ENCODE data around the gene TFDP1. TPM values are rescaled to one million over a fixed set of nuclear protein-coding genes. Genes with fewer than 3 reads are reported as not detected.

Gene TFDP1
- total RNA-seq, 1 experiment from 2014 or later = 78.2 TPM

DNA sequence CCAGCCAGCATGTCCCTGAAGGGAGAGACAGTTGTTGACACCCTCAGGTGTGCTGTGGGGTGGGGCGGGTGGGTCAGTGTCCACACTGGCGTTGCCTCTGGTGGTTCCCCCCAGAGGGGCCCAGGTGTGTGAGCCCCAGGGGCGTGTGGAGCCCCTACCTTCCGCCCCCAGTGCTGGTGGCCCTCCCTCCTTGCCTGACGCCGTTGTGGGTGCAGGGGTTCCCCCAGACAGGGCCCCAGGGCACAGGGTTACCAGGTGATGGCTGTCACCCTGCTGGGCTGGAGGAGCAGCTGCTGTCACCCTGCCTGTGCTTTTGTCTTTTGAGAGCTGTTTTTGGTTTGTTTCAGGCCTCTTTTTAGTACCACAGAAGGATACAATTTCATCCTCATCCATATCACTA lies 46.3 kb downstream of the TFDP1 start:
- H3K36me3 ChIP-seq (replicated peaks; ENCODE audit: control insufficient read depth, insufficient read depth, low read length) = peaks cover 16% of the 10 kb centered on the region
- H3K4me3 ChIP-seq (ENCODE audit: insufficient read depth, low read depth, low read length) = no peak overlapping the region
- no peaks in the 10 kb centered on the region for H3K27me3 ChIP-seq (ENCODE audit: control insufficient read depth, insufficient read depth, low read length)
- DNase-seq = no peak

DNA sequence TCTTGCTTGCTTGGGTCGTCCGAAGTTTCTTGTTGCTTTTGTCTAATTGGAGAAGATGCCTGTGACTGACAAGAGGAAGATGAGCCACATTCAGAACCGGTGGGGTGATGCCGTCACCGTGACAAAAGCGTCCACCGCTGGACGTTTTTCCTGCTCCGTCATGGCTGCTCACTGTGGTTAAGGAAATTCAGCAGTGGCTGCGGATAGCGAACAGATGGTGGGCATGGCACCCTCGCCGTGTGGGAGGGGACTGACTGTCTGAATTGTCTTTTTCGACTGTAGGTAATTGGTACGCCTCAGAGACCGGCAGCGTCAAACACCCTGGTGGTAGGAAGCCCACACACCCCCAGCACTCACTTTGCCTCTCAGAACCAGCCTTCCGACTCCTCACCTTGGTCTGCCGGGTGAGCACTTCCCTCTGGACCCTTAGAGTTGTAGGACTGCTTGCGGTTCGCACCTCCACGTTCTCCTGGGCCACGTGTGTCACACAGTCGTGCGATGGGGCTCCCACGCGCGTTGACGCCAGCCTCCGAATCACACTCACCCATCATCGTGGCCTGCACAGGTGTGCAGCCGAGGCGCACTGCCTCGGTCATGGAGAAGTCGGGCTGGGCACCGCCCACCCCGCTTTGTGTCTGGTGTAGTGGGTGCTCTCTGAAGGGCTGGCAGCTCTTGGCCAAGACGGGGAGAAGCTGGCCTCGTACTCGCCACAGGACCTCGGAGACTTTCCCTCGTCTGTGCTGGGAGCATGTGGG lies 47.0 kb downstream of the TFDP1 start:
- Histone ChIP-seq H3K4me3 (ENCODE audit: insufficient read depth, low read depth, low read length) (no peak overlapping the region), H3K27me3 (ENCODE audit: control insufficient read depth, insufficient read depth, low read length) (no peaks in the 10 kb centered on the region), H3K36me3 (replicated peaks; ENCODE audit: control insufficient read depth, insufficient read depth, low read length) (peaks cover 21% of the 10 kb centered on the region)
- DNase-seq = peak; percentile 44

DNA sequence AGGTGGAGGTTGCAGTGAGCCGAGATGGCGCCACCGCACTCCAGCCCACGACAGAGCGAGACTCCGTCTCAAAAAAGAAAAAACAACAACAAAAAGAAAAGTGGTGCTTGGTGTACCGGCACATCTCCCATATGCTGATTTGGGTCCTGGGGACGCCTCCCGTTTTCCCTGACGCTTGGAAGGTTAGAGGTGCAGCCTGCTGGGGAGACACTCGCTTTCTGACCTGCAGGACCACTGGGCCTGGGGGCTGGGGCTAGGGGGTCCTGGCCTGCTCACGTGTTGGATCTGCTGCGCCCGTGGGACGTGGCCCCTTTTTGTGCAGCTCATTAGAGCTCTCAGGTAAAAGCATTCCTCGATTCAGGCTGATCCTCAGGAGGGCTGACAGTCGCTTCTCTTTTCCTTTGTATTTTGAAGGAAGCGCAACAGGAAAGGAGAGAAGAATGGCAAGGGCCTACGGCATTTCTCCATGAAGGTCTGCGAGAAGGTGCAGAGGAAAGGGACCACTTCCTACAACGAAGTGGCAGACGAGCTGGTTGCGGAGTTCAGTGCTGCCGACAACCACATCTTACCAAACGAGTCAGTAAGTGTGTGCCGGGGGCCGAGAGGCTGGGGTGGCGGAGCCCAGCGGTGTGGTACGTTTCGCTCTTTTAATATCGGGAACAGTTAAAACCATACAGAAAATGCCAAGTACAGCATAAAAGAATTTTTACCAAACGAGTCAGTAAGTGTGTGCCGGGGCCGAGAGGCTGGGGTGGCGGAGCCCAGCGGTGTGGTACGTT lies 48.3 kb downstream of the TFDP1 start:
- no peaks in the 10 kb centered on the region for H3K27me3 ChIP-seq (ENCODE audit: control insufficient read depth, insufficient read depth, low read length)
- DNase-seq = peak; percentile 39
- H3K4me3 ChIP-seq (ENCODE audit: insufficient read depth, low read depth, low read length) = no peak overlapping the region
- peaks cover 21% of the 10 kb centered on the region for H3K36me3 ChIP-seq (replicated peaks; ENCODE audit: control insufficient read depth, insufficient read depth, low read length)

DNA sequence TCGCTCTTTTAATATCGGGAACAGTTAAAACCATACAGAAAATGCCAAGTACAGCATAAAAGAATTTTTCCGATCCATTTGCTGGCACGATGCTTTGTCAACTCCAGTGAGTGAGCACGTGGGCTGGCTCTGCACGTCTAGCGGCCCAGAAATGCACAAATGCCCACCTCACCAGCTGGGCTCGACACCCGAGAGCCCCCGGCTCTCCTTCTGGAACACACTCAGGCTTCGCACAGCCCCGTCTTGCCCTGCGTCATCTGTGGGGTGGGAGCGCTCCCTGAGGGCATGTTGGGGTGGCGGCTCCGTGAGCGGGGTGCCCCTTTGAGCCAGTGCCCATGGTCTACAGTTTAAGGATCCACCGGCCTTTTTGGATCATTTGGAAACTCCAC lies 48.9 kb downstream of the TFDP1 start:
- no peak overlapping the region for H3K4me3 ChIP-seq (ENCODE audit: insufficient read depth, low read depth, low read length)
- peak; percentile 46 for DNase-seq
- H3K27me3 ChIP-seq (ENCODE audit: control insufficient read depth, insufficient read depth, low read length) = no peaks in the 10 kb centered on the region
- H3K36me3 ChIP-seq (replicated peaks; ENCODE audit: control insufficient read depth, insufficient read depth, low read length) = peaks cover 24% of the 10 kb centered on the region

DNA sequence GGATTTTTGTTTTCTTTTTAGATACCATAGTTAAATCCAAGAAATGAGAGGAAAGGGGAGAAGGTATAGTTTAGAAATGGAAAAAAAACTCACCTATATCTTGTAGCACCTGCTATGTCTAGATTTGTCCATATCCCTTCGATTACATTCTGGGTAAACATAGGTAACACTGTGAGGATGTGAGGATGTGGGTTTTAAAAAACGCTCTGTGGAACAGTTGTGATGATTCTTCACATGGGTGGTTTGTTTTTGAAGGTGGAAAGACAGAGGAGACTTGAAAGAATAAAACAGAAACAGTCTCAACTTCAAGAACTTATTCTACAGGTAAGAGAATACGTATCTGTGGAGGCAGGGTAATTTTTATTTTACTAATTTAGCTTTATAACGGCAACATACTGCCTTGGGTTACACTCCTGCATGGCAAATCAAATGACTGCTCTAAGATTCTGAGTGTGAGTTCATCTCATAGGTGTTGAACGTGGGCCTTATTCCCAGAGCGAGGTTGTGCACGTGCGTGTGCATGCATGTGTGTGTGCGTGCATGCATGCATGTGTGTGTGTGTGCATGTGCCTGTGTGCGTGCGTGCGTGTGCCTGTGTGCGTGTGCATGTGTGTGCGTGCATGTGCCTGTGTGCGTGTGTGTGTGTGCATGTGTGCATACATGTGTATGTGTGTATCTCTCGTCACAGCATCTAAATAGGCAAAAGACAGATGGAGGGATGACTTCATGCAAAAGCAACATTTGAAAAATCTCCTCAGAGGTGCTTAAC lies 49.9 kb downstream of the TFDP1 start:
- Histone ChIP-seq H3K36me3 (replicated peaks; ENCODE audit: control insufficient read depth, insufficient read depth, low read length) (peaks cover 27% of the 10 kb centered on the region), H3K27me3 (ENCODE audit: control insufficient read depth, insufficient read depth, low read length) (no peaks in the 10 kb centered on the region), H3K4me3 (ENCODE audit: insufficient read depth, low read depth, low read length) (no peak overlapping the region)
- no peak for DNase-seq

DNA sequence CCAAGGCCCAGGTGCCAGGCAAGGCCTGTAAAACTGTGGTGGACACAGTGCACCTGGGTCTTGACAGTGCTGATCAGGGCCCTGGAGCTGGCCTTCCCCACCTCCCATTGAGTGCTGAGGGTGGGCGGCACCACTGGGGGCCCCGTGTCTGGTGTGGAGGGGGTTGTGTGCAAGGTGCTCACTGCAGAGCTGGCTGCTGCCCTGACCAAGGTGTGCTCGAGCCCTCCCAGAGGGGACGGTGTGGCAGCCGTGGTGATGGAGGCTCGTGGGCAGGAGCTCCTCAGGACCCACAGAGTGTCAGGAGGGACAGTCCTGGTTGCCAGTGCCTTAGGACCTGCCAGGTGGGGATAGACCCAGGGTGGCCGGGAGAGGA lies 50.5 kb downstream of the TFDP1 start:
- no peak overlapping the region for H3K4me3 ChIP-seq (ENCODE audit: insufficient read depth, low read depth, low read length)
- peaks cover 29% of the 10 kb centered on the region for H3K36me3 ChIP-seq (replicated peaks; ENCODE audit: control insufficient read depth, insufficient read depth, low read length)
- DNase-seq = no peak
- H3K27me3 ChIP-seq (ENCODE audit: control insufficient read depth, insufficient read depth, low read length) = no peaks in the 10 kb centered on the region

DNA sequence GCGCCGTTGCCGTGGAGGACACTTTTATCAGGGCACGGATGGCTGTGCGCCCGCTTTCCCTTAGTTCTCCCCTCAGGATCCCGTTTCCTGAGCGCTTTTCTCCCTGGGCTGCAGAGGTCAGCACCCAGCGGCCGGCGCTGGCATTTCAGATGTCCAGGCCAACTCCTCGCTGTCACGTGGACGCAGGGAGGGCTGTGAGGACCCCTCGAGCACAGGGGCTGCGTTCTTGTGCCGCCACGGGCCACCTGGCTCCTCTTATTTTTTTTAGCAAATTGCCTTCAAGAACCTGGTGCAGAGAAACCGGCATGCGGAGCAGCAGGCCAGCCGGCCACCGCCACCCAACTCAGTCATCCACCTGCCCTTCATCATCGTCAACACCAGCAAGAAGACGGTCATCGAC lies 51.2 kb downstream of the TFDP1 start:
- H3K27me3 ChIP-seq (ENCODE audit: control insufficient read depth, insufficient read depth, low read length) = no peaks in the 10 kb centered on the region
- DNase-seq = peak; percentile 34
- no peak overlapping the region for H3K4me3 ChIP-seq (ENCODE audit: insufficient read depth, low read depth, low read length)
- peaks cover 32% of the 10 kb centered on the region for H3K36me3 ChIP-seq (replicated peaks; ENCODE audit: control insufficient read depth, insufficient read depth, low read length)

DNA sequence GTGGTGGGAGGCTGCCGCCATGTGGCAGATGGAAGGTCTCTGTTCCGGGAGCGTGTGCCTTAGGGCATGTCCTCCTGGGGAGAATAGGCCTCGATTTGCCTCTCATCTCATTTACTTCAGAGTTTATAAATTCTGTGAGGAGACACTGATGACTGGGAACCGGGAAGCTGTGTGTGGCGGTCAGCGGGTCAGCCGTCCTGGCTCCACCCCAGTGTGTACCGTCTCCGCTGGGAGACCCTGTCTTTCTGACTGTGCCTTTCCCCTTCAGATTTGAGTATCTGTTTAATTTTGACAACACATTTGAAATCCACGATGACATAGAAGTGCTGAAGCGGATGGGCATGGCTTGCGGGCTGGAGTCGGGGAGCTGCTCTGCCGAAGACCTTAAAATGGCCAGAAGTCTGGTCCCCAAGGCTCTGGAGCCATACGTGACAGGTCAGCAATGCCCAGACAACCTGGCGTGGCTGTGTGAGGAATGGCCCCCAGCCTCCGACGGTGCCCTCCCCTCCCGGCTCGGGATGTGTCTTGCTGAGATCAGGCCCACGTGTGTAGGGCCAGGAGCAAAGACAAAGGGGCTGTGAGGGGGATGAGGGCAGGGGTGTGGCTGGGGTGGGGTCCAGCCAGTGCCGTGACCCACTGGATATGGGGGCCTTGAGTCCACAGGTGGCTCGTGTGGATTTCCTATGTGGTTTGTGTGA lies 51.9 kb downstream of the TFDP1 start:
- Histone ChIP-seq H3K4me3 (ENCODE audit: insufficient read depth, low read depth, low read length) (no peak overlapping the region), H3K27me3 (ENCODE audit: control insufficient read depth, insufficient read depth, low read length) (no peaks in the 10 kb centered on the region), H3K36me3 (replicated peaks; ENCODE audit: control insufficient read depth, insufficient read depth, low read length) (peaks cover 32% of the 10 kb centered on the region)
- peak; percentile 32 for DNase-seq

DNA sequence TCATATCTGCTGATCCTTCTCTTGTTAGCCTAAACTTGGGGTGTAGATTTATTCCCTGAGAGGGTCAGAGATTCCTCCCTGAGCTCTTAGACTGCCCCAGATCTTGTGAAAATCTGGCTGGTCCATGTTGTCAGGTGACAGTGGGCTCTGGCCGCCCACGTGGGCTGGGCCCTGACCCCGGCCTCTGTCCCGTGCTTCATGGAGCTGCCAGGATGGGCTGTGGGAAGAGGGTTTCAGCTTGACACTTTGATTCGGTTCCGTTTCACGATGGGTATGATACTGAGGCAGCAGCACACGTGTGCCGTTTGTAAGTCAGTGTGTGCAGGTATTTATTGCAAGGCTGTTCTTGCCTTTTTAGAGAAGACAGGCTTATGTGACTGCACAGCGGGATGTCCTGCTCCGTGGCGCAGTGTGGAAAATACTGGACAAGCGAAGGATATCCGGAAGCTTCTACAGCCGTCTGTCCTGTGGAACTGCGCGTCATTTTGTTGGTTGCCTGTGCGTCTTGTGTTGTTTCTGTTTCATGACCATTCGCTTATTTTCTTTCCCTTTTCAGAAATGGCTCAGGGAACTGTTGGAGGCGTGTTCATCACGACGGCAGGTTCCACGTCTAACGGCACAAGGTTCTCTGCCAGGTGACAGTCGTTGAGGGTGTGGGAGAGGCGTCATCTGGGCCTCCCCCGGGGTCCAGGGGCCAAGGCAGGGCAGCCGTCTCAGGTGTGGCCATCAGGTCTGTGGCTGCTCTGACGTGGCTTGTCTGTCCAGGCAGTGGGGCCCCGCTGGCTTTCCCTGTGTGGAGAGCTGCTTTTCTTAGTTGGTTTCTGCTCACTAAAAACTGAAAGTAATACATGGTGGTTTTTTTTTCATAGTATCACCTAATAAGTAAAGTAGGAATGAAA lies 53.0 kb downstream of the TFDP1 start:
- Histone ChIP-seq H3K36me3 (replicated peaks; ENCODE audit: control insufficient read depth, insufficient read depth, low read length) (peaks cover 32% of the 10 kb centered on the region), H3K4me3 (ENCODE audit: insufficient read depth, low read depth, low read length) (no peak overlapping the region), H3K27me3 (ENCODE audit: control insufficient read depth, insufficient read depth, low read length) (no peaks in the 10 kb centered on the region)
- DNase-seq = peak; percentile 38

DNA sequence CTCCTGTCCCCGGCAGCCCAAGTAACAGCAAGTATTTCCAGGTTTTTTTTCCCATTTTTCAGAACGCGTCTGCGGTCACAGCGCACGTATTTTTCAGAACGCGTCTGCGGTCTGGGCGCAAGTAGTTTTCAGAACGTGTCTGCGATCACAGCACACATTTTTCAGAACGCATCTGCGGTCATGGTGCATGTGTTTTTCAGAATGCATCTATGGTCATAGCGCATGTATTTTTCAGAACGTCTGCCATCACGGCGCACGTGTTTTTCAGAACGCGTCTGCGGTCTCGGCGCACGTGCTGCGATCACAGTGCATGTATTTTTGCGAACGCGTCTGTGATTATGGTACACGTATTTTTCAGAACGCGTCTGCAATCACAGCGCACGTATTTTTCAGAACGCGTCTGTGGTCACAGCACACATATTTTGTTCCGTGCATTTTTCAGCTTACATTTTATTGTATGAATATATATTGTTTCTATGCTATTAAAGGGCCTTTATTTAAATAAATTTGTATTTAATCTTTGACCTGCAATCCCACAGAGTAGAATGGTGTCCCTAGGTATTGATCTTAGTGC lies 53.7 kb downstream of the TFDP1 start:
- DNase-seq = peak; percentile 20
- H3K36me3 ChIP-seq (replicated peaks; ENCODE audit: control insufficient read depth, insufficient read depth, low read length) = peaks cover 32% of the 10 kb centered on the region
- H3K27me3 ChIP-seq (ENCODE audit: control insufficient read depth, insufficient read depth, low read length) = no peaks in the 10 kb centered on the region
- H3K4me3 ChIP-seq (ENCODE audit: insufficient read depth, low read depth, low read length) = no peak overlapping the region

DNA sequence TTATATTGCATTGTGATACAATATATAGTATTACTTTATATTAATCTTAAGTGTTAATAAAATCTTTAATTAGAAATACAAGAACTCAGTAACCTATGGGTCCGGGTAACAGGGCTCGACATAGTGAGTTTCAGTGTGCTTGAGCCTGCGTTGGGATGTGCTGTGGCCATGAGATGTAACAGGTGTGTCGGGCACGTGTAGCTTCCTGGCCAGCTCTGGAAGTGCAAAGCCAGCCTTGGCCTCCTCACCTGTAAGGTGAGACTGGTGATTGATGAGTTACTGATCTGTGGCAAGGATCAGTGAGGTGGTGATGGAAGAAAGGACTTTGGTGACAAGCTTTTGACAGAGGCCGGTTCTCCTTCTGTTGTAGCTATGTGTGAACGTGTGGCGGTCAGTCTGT lies 54.3 kb downstream of the TFDP1 start:
- H3K27me3 ChIP-seq (ENCODE audit: control insufficient read depth, insufficient read depth, low read length) = no peaks in the 10 kb centered on the region
- peaks cover 29% of the 10 kb centered on the region for H3K36me3 ChIP-seq (replicated peaks; ENCODE audit: control insufficient read depth, insufficient read depth, low read length)
- peak; percentile 26 for DNase-seq
- H3K4me3 ChIP-seq (ENCODE audit: insufficient read depth, low read depth, low read length) = no peak overlapping the region

DNA sequence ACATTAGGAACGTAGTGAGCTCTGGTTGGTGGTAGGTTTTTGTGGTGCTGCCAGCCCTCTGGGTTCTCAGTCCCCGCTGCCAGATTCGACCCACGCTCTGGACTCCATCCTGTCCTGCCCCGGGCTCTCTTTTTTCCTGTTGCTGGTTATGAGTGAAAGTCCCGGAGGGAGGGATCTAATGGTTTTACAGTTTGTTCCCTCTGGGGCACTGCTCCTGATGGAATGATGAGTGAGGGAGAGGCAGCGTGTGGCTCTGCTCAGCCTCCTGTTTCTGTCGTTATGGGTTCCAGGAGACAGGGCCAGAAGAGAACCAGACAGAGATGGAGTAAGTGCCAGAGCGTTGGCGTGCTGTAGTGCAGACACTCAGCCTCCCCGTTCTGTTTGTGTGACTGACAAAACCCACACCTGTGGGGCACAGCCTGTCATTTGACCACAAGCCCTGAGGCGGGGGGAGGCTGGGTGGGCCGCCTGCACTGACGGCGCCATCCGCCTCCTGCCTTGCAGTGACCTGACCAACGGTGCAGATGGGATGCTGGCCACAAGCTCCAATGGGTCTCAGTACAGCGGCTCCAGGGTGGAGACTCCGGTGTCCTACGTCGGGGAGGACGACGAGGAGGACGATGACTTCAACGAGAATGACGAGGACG lies 55.2 kb downstream of the TFDP1 start:
- peak; percentile 22 for DNase-seq
- Histone ChIP-seq H3K4me3 (ENCODE audit: insufficient read depth, low read depth, low read length) (no peak overlapping the region), H3K36me3 (replicated peaks; ENCODE audit: control insufficient read depth, insufficient read depth, low read length) (peaks cover 23% of the 10 kb centered on the region), H3K27me3 (ENCODE audit: control insufficient read depth, insufficient read depth, low read length) (no peaks in the 10 kb centered on the region)

DNA sequence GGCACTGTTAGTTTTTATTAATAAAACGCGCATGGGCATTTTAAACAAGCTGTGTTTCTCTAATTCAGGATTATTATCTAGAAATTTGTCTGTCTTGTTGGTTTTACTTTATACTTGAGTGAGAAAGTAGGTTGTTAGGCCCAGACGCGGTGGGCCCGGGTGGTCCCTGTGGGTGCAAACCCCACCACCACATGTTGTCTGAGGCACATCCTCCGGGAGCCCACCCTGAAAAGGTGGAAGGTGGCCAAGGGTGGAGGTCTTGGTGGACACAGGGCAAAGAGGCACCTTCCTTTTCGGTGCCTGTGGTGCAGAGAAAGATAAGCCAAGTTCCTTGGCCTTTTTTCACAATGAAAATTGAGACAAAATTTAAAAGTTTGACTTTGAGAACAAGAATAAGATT lies 56.9 kb downstream of the TFDP1 start:
- no peaks in the 10 kb centered on the region for H3K27me3 ChIP-seq (ENCODE audit: control insufficient read depth, insufficient read depth, low read length)
- H3K36me3 ChIP-seq (replicated peaks; ENCODE audit: control insufficient read depth, insufficient read depth, low read length) = peaks cover 16% of the 10 kb centered on the region
- no peak overlapping the region for H3K4me3 ChIP-seq (ENCODE audit: insufficient read depth, low read depth, low read length)
- no peak for DNase-seq

Data from H7 (cell line).